ENCODE data around the gene RRP7A.

Gene RRP7A

DNA sequence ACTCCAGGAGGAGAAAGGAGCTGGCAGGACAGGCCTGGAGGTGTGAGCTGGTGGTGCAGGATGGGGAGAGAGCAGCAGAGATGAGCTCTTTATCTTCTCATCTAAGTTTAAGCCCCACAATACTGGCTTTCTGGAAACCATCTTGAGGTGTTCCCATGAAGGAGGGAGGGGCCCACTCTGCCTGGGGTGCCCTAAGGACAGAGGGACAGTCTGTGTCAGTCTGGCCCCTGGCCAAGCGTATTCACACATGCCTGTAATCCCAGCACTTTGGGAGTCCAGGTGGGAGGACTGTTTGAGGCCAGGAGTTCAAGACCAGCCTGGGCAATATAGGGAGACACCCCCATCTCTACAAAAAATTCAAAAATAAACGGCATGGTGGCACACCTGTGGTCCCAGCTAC lies 43.1 kb upstream of the RRP7A start:
- Histone ChIP-seq H3K9ac (no peak overlapping the region), H3K27me3 (ENCODE audit: control insufficient read depth, insufficient read depth, low read length) (no peaks in the 10 kb centered on the region), H3K9me3 (ENCODE audit: control insufficient read depth, low read length) (no peaks in the 10 kb centered on the region), H3K4me3 (ENCODE audit: low read depth, low read length) (no peak overlapping the region), H3K4me2 (ENCODE audit: low read length) (no peak overlapping the region), H3K27ac (no peak overlapping the region), H3K36me3 (ENCODE audit: control insufficient read depth, insufficient read depth, low read length) (no peaks in the 10 kb centered on the region), H2AFZ (no peak overlapping the region), H3K79me2 (no peaks in the 10 kb centered on the region), H3K4me1 (peaks cover 7% of the 10 kb centered on the region)
- TF ChIP-seq, protein P1, sequence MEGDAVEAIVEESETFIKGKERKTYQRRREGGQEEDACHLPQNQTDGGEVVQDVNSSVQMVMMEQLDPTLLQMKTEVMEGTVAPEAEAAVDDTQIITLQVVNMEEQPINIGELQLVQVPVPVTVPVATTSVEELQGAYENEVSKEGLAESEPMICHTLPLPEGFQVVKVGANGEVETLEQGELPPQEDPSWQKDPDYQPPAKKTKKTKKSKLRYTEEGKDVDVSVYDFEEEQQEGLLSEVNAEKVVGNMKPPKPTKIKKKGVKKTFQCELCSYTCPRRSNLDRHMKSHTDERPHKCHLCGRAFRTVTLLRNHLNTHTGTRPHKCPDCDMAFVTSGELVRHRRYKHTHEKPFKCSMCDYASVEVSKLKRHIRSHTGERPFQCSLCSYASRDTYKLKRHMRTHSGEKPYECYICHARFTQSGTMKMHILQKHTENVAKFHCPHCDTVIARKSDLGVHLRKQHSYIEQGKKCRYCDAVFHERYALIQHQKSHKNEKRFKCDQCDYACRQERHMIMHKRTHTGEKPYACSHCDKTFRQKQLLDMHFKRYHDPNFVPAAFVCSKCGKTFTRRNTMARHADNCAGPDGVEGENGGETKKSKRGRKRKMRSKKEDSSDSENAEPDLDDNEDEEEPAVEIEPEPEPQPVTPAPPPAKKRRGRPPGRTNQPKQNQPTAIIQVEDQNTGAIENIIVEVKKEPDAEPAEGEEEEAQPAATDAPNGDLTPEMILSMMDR (IDR thresholded peaks at IDR 0.05), result no peak

DNA sequence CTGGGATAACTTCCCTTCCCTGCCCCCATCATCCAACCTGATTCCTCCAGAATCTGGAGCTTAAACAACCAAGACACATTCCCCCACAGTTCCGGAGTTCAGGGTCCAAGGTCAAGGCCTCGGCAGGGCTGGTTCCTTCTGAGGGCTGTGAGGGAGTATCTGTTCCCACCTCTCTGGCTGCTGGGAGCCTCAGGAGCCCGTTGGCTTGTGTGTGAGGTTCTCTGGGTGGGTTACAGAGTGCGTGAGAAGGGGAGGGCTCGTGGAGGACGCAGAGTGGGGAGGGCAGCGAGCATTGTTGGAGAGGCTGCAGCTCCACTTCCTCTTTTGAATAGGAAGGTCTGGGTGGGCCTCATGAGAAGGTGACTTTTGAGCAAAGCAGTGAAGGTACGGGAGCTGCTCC lies 42.7 kb upstream of the RRP7A start:
- no peak overlapping the region for H3K27ac ChIP-seq

DNA sequence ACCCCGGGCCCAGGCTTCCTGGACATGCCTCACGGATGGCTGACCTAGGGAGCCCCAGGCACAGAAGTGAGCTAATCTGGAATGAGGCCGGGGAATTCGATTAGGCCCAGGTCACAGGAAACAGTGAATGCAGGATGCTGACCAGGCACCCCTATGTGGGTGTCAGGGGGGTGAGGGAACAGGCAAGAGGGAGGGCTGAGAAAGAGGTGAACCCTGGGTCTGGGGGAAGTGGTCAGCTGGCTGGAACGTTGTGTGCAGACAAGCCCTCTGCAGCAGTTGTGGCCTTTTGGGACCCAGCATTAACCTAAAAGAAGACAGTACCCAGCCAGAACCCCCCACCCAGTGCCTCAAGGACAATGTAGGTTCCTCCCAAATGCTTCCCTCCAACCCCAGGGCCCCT lies 42.3 kb upstream of the RRP7A start:
- Histone ChIP-seq H3K27ac (no peak overlapping the region), H3K9me3 (ENCODE audit: control insufficient read depth, low read length) (no peaks in the 10 kb centered on the region)
- TF ChIP-seq, protein P1 (IDR thresholded peaks at IDR 0.05), result no peak

More for the DNA sequence above, 42.7 kb upstream of the RRP7A start:
- H3K4me1 ChIP-seq, result peaks cover 7% of the 10 kb centered on the region
- H2AFZ ChIP-seq, result no peak overlapping the region
- H3K79me2 ChIP-seq, result no peaks in the 10 kb centered on the region
- H3K9me3 ChIP-seq (ENCODE audit: control insufficient read depth, low read length), result no peaks in the 10 kb centered on the region
- no peak overlapping the region for H3K4me2 ChIP-seq (ENCODE audit: low read length)
- H3K27me3 ChIP-seq (ENCODE audit: control insufficient read depth, insufficient read depth, low read length), result no peaks in the 10 kb centered on the region
- no peak overlapping the region for H3K9ac ChIP-seq
- no peaks in the 10 kb centered on the region for H3K36me3 ChIP-seq (ENCODE audit: control insufficient read depth, insufficient read depth, low read length)
- TF ChIP-seq, protein P1 (IDR thresholded peaks at IDR 0.05), result no peak
- H3K4me3 ChIP-seq (ENCODE audit: low read depth, low read length), result no peak overlapping the region

DNA sequence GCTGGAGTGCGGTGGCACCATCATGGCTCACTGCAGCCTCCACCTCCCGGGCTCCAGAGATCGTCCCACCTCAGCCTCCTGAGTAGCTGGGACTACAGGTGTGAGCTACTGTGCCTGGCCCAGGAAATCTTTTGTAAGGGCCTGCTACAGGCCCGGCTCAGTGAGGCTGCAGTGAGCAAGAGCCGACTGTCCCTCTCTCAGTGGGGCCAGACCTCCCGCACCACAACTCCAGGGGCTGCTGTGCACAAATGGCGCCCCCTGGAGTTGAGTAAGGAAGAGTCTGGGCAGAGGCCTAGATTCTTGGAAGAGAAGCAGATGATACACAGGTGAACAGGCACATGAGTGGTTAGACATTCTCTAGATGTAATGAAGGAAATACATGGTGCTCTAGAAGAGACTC lies 41.2 kb upstream of the RRP7A start:
- no peak overlapping the region for H3K27ac ChIP-seq
- H3K27me3 ChIP-seq (ENCODE audit: control insufficient read depth, insufficient read depth, low read length), result no peaks in the 10 kb centered on the region
- H3K4me3 ChIP-seq (ENCODE audit: low read depth, low read length), result no peak overlapping the region
- H3K4me2 ChIP-seq (ENCODE audit: low read length), result no peak overlapping the region
- peaks cover 7% of the 10 kb centered on the region for H3K4me1 ChIP-seq
- no peaks in the 10 kb centered on the region for H3K36me3 ChIP-seq (ENCODE audit: control insufficient read depth, insufficient read depth, low read length)
- TF ChIP-seq, protein P1 (IDR thresholded peaks at IDR 0.05), result peak; percentile 32
- H3K9me3 ChIP-seq (ENCODE audit: control insufficient read depth, low read length), result no peaks in the 10 kb centered on the region
- no peak overlapping the region for H2AFZ ChIP-seq
- no peak overlapping the region for H3K9ac ChIP-seq
- no peaks in the 10 kb centered on the region for H3K79me2 ChIP-seq

More for the DNA sequence above, 42.3 kb upstream of the RRP7A start:
- no peak overlapping the region for H3K9ac ChIP-seq
- H3K36me3 ChIP-seq (ENCODE audit: control insufficient read depth, insufficient read depth, low read length), result no peaks in the 10 kb centered on the region
- H3K4me1 ChIP-seq, result peaks cover 7% of the 10 kb centered on the region
- no peaks in the 10 kb centered on the region for H3K79me2 ChIP-seq
- H2AFZ ChIP-seq, result no peak overlapping the region
- H3K4me2 ChIP-seq (ENCODE audit: low read length), result no peak overlapping the region
- H3K4me3 ChIP-seq (ENCODE audit: low read depth, low read length), result no peak overlapping the region
- H3K27me3 ChIP-seq (ENCODE audit: control insufficient read depth, insufficient read depth, low read length), result no peaks in the 10 kb centered on the region

DNA sequence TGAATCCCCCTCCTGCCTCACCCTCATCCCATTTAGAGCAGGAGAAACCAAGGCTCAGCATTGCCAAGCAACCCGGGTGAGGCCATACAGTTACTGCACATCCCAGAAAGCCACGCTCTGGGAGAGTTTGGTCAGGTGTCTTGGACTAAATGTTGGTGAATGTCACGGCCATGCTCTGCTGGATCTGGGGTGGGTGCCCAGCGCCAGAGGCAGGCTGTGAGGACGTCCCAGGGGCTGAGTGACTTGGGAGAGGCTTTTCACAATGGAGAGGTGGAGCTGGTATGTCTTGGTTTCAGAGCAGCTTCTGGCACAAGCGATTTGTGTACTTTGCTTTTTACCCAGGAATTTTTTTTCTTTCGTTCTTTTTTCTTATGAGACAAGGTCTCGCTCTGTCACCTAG lies 40.8 kb upstream of the RRP7A start:
- TF ChIP-seq, protein P1 (IDR thresholded peaks at IDR 0.05), result no peak
- no peak overlapping the region for H3K4me3 ChIP-seq (ENCODE audit: low read depth, low read length)
- no peaks in the 10 kb centered on the region for H3K36me3 ChIP-seq (ENCODE audit: control insufficient read depth, insufficient read depth, low read length)
- H2AFZ ChIP-seq, result no peak overlapping the region
- H3K4me1 ChIP-seq, result peaks cover 7% of the 10 kb centered on the region
- H3K79me2 ChIP-seq, result no peaks in the 10 kb centered on the region
- H3K9me3 ChIP-seq (ENCODE audit: control insufficient read depth, low read length), result no peaks in the 10 kb centered on the region
- no peak overlapping the region for H3K9ac ChIP-seq
- no peak overlapping the region for H3K4me2 ChIP-seq (ENCODE audit: low read length)
- no peaks in the 10 kb centered on the region for H3K27me3 ChIP-seq (ENCODE audit: control insufficient read depth, insufficient read depth, low read length)
- no peak overlapping the region for H3K27ac ChIP-seq

Measured in parathyroid adenoma (tissue), 2 donors.